Kidney tubule cell (primary cell): Measurements from ENCODE around the gene EPN2.
"Not testable (repeated sequence)": the region's sequence is repeated elsewhere in the genome, so short reads cannot be mapped to it uniquely, and the experiment has no call there.

ENCODE experiments used
- DNase-seq: peaks from one replicate; pipeline ENCODE4 v3.0.0-alpha.2; 2018; ENCODE audit warnings: low spot score

EPN2 gene

GRCh38 chr17:19237139-19237388 lies at the start of gene EPN2:
Gene EPN2, plus strand, starts transcription at chr17:19237366. Its CDS starts 45,754 bp downstream, at chr17:19283120.
- DNase-seq, result peak; percentile 58

DNA sequence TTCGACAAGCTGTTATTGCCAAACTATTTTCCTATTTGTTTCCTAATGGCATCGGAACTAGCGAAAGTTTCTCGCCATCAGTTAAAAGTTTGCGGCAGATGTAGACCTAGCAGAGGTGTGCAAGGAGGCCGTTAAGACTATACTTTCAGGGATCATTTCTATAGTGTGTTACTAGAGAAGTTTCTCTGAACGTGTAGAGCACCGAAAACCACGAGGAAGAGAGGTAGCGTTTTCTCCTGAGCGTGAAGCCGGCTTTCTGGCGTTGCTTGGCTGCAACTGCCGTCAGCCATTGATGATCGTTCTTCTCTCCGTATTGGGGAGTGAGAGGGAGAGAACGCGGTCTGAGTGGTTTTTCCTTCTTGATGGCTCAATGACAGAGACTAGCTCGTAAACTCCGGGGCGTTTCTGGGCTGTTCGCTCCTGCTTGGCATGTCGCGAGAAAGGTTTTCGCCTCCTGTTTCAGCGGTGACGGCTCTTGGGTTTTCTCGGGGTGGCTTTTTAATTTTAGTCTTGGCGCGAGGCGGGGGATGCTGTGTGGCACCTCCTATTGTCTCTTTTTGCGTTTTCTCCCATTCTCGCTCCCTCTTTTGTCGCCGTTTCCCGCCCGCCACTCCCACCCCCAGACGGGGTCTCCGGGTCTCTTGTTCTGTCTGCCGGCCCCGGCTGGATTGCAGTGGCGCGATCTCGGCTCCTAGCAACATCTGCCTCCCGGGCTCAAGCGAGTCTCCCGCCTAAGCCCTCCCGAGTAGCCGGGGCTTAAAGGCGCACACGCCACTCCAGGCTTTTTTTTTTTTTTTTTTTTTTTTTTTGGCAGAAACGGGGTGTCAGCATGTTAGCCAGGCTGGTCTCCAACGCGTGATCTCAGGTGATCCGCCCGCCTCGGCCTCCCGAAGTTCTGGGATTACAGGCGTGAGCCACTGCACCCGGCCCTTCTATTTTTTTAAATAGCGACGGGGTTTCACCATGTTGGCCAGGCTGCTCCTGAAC lies 49.0 kb upstream of the EPN2 start:
- DNase-seq, result not testable (repeated sequence)

GRCh38 chr17:19188870-19189708 lies 48.1 kb upstream of the EPN2 start:
- DNase-seq, result not testable (repeated sequence)

DNA sequence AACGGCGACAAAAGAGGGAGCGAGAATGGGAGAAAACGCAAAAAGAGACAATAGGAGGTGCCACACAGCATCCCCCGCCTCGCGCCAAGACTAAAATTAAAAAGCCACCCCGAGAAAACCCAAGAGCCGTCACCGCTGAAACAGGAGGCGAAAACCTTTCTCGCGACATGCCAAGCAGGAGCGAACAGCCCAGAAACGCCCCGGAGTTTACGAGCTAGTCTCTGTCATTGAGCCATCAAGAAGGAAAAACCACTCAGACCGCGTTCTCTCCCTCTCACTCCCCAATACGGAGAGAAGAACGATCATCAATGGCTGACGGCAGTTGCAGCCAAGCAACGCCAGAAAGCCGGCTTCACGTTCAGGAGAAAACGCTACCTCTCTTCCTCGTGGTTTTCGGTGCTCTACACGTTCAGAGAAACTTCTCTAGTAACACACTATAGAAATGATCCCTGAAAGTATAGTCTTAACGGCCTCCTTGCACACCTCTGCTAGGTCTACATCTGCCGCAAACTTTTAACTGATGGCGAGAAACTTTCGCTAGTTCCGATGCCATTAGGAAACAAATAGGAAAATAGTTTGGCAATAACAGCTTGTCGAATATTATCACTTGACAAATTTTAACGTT lies 47.3 kb upstream of the EPN2 start:
- not testable (repeated sequence) for DNase-seq

- not testable (repeated sequence) for DNase-seq
Observed at GRCh38 chr17:19196382-19197204, 40.6 kb upstream of the EPN2 start.

GRCh38 chr17:19202448-19202847 lies 34.7 kb upstream of the EPN2 start:
- not testable (repeated sequence) for DNase-seq

GRCh38 chr17:19203429-19203828 lies 33.7 kb upstream of the EPN2 start:
- not testable (repeated sequence) for DNase-seq

DNA sequence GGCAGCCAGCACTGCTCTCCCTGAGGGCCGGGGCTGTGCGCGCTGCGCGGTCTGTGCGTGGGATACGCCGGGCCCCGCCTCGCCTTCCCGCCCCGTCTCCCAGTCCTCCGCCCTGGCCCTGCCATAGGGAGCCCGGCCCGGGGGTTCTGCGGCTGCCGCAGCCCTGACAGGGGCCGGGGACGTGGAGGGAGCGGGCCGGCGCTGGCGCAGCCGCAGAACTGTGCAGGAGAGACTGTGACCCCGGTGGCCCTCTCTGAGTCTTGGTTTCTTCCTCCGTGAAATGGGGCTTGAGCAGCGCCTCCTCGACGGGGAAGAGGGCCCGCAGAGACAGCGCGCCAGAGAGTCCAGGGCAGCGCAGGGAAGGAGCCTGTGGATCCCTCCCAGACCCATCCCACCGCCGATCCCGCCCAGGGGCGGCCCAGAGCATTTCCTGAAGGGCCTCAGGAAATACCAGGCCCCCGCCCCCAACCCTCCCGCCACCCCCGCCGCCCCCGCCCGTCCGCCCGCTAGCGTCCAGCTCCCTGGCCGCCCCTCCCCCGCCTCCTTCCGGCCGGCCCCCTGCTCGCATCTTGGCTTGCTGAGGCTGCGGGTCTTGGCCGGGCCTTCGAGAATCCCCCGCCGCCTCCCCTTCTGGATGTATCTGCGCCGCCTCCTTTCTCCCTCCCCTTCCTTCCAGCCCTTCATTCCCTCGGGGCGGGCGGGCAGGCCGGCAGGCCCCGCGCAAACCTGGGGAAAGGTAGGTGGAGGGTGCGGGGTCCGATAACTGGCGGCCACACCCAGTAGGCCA lies 21.9 kb upstream of the EPN2 start:
- DNase-seq, result not testable (repeated sequence)

DNA sequence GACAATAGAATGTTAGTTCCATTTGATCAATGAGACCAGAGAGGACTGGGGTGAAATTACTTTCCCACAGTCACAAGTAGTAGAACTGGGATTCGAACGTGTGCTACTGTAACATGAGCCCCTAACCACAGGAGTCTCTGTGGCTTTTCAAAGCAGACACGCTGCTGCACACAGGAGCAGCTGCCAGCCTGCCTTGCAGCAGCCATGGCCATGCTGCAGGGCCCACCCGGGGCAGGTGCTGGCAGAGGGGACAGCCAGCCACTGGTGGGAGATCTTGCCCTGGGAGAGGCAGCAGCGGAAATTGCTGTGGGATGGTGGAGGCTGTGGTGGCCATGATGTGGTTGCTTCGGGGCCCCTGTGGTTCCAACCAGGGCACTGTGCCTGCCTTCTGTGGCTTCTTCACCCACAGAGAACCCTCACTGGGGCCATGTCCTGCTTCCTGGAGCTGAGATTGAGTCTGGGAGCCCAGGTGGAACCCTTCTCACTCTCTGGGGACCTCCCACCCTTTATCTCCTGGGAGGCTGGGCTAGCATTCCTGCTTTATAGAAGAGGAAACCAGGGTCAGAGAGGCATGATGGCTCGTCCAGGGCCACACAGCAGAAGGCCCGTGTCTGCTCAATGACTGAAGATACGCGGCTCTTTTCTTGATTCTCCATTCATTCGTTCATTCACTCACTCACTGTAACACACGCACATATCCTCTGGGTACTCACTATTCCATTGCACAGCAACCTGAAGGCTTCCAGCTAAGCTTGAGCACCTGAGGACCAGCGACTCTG lies 20.8 kb upstream of the EPN2 start:
- not testable (repeated sequence) for DNase-seq

- DNase-seq, result not testable (repeated sequence)
Observed at GRCh38 chr17:19218914-19219313, 18.3 kb upstream of the EPN2 start.

DNA sequence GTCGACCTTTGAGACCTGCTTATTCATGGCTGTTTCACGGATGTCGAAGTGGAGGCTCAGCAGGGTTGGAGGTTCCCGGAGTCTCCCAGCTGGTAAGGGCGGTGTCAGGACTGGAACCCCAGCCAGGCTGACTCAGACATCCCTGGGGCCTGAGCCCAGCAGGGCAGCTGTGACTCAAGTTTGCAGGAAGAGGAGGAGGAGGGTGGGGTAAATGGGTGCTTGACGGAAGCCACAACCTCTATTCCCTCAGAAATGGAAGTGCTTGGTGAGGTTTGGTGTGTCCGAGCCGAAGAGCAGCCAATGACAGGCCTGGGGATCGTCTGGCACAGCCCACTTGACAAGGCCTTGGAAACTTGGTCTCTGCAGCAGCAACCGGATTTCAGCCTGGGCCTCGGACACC lies 17.8 kb upstream of the EPN2 start:
- DNase-seq, result not testable (repeated sequence)

- not testable (repeated sequence) for DNase-seq
Observed at GRCh38 chr17:19220195-19220594, 17.0 kb upstream of the EPN2 start.

GRCh38 chr17:19226610-19227588 lies 10.3 kb upstream of the EPN2 start:
- DNase-seq, result not testable (repeated sequence)

DNA sequence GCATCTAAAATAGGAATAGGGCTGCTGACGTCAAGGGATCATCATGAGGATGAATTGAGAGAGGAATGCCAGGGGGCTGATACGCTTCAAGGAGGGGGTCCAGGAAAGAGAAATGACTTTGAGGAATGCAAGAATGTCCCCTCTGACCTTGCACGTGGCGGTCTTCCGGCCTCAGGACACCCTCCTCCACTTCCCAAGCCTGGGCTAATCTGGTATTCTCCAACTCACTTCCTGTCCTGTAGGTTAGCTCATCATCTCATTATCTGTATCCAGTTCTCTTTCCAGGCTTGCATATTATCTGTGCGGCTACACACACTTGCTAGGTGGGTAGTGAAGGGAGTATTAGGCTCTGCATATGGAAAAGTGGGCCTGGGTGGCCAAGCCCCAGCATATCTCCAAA lies 2.5 kb upstream of the EPN2 start:
- DNase-seq, result not testable (repeated sequence)

GRCh38 chr17:19236351-19237138 lies 621 bp upstream of the EPN2 start:
- not testable (repeated sequence) for DNase-seq

DNA sequence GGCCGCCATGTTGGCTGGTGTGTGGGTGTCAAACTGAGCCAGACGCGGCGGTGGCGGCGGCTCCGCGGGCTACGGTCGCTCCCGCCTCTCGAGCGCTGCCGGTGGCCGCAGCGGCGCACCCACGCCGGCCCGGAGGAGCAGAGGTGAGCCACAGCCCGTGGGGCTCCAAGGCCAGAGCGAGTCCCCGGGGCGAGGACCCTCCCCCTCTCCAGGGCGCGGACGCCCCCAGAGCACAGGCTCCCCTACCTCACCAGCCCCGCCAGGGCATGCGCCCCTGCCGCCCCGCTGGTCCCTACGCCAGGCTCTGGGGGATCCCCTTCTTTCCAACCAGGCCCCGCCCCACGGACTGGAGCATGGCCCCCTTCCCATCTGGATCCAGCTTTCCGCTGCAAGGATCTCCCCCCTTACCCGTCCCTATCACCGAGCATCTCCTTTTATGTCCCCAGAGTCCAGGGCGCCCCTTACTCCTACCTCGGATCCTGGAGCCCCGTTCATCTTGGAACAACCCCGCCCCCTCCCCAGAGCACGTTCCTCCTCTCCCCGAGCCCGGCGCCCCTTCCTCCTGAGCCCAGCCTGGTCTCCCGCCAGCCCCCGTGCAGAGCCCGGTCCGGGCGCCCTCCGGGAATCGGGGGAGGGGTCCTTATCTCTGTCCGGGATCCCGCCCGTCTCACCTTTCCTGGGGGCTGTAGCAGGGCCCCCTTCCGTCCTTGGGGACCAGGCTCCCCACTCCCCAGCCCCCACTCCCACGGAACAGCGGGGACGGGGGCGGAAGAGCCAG lies 412 bp downstream of the EPN2 start:
- peak; percentile 21 for DNase-seq

- DNase-seq, result peak; percentile 41
Observed at GRCh38 chr17:19238167-19238505, 970 bp downstream of the EPN2 start.
